Mucosa of descending colon (tissue), 3 donors: ENCODE measurements around the gene OASL. TPM values are rescaled to one million over a fixed set of nuclear protein-coding genes. Genes with fewer than 3 reads are reported as not detected.
A peak's percentile ranks its signal among the peaks of the same experiment; 100 is the strongest.

Source experiments
- ATAC-seq: fragments of 200-7000 bp; cut with Tn5 transposase; one replicate; pipeline ENCODE4 v1.9.1; 2020; ENCODE audit warnings: mild to moderate bottlenecking, moderate library complexity
- DNase-seq, 3 donors: peaks; one replicate each; pipeline ENCODE4 v3.0.0-alpha.2; 2020
- H3K36me3 ChIP-seq: fragments of 200-600 bp; one replicate; pipeline ENCODE4 v1.8.0; 2021; ENCODE audit warnings: low read depth, mild to moderate bottlenecking
- H3K4me1 ChIP-seq: fragments of 200-600 bp; one replicate; pipeline ENCODE4 v1.8.0; 2021; ENCODE audit warnings: low read depth, mild to moderate bottlenecking
- H3K4me3 ChIP-seq: fragments of 200-600 bp; one replicate; pipeline ENCODE4 v1.8.0; 2021; ENCODE audit warnings: mild to moderate bottlenecking
- H3K9me3 ChIP-seq: fragments of 200-600 bp; one replicate; pipeline ENCODE4 v1.8.0; 2021; ENCODE audit warnings: mild to moderate bottlenecking
- CTCF ChIP-seq: fragments of 200-600 bp; IDR thresholded peaks from one replicate; pipeline ENCODE4 v1.8.0; 2022; ENCODE audit warnings: antibody characterized with exemption, mild to moderate bottlenecking
- intact Hi-C, 2 donors: fragments of 100-400 bp; cut with DNase I in 1 of 2; cut with micrococcal nuclease in 1 of 2; formaldehyde crosslinking; loops; one replicate each; pipeline versions ENCODE4 v1.11.0 to v1.11.1; 2022; cut with DNase I, micrococcal nuclease
- total RNA-seq, 3 donors: library from RNA; stranded (reverse); fragmentation: NEBNext Ultra II Directional in 2 of 3; extraction: Animal tissue kit (Norgen Biotek cat#: 25700) in 2 of 3; gene quantifications; one replicate each; pipeline versions ENCODE4 v1.2.1 to v1.2.4, GENCODE V29; 2021 to 2023
- donor health status: DM: no; HTN: no; CAD: no; lungs with moderate emphysema.
- donor health status: DM: no; HTN: no; CAD: no.
- donor health status: DM: no; HTN: yes; CAD: no.

The OASL gene
- total RNA-seq, 3 donors from 2014 or later = 3.7 to 32.4 (median 10.2) TPM

DNA sequence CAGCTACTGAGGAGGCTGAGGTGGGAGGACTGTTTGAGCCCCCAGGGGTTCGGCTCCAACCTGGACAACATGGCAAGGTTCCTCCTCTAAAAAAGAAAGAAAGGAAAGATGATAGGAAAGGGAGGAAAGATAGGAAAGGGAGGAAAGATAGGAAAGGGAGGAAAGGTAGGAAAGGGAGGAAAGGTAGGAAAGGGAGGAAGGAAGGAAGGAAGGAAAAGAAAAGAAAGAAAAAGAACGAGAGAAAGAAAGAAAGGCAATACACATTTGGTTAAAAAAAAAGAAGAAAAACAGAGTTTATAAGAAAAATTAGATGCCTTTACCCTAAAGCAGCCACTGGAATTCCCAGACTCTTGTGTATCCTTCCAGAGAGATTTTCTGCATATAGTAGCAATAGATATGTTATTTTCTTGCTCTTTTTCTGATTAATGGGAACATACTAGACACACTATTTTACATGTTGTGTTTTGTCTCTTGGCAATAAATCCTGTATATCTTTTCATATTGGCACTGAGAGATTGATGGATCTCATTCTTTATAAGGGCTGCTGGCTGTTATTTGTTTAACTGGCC is 48.5 kb downstream of the OASL start:
- ATAC-seq (no peak), DNase-seq (no peak)
- Histone ChIP-seq H3K9me3 (no peaks in the 10 kb centered on the region), H3K4me3 (no peak overlapping the region), H3K36me3 (no peaks in the 10 kb centered on the region), H3K4me1 (no peaks in the 10 kb centered on the region)
- no peak for TF ChIP-seq CTCF
- intact Hi-C loops = no loop called here

DNA sequence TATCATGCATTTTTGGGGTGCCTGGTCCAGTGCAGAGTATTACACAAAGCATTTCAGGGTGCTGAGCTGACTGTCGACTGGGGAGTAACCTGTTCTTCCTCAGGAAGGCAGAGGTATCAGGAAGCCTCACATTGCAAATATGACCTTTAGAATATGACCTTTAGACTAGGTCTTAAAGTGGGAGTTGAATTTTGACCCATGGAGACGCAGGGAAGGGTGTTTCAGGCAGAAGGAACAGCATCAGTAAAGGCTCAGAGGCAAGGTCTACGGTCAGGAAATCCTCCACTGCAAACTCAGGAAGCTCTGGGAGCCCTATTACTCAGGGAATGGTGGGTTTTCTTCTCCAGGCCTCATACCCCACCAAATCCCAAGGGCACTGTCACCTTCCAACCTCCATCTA is 49.4 kb downstream of the OASL start:
- Histone ChIP-seq H3K36me3 (no peaks in the 10 kb centered on the region), H3K4me3 (no peak overlapping the region), H3K4me1 (peaks cover 5% of the 10 kb centered on the region), H3K9me3 (no peaks in the 10 kb centered on the region)
- no peak for ATAC-seq
- intact Hi-C loops = no loop called here
- TF ChIP-seq CTCF = no peak
- no peak for DNase-seq

DNA sequence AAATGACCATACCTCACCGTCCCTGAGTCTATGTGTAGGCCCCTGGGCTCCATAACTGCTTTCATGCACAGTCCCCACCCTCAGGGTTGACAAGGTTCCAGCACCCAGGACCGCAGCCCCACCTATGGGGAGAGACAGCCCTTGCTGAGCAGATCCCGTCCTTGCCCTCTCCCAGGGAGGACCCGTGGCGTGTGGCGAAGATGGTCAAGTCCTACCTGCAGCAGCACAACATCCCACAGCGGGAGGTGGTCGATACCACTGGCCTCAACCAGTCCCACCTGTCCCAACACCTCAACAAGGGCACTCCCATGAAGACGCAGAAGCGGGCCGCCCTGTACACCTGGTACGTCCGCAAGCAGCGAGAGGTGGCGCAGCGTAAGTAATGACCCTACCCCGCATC is 50.4 kb downstream of the OASL start:
- ATAC-seq (no peak), DNase-seq (no peak)
- intact Hi-C loops = no loop called here
- H3K9me3 ChIP-seq = no peaks in the 10 kb centered on the region
- TF ChIP-seq CTCF = no peak
- H3K36me3 ChIP-seq = no peaks in the 10 kb centered on the region
- H3K4me1 ChIP-seq = peaks cover 5% of the 10 kb centered on the region
- no peak overlapping the region for H3K4me3 ChIP-seq

DNA sequence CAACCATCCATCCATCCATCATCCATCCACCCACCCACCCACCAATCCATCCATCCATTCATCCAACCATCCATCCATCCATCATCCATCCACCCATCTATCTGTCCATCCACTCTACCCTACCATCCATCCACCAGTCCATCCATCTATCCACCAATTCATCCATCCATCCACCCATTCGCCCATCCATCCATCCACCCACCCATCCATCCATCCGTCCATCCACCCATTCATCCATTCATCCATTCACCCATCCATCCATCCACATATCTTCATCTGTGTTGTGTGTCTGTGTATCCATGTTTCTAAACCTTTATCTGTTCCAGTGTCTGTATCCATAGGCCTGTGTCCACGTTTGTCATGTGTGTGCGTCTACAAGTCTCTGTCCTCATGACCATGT is 50.8 kb downstream of the OASL start:
- no peak for DNase-seq
- intact Hi-C loops = no loop called here
- no peak overlapping the region for H3K4me3 ChIP-seq
- no peaks in the 10 kb centered on the region for H3K9me3 ChIP-seq
- TF ChIP-seq CTCF = no peak
- ATAC-seq = no peak
- H3K4me1 ChIP-seq = peaks cover 5% of the 10 kb centered on the region
- H3K36me3 ChIP-seq = no peaks in the 10 kb centered on the region

DNA sequence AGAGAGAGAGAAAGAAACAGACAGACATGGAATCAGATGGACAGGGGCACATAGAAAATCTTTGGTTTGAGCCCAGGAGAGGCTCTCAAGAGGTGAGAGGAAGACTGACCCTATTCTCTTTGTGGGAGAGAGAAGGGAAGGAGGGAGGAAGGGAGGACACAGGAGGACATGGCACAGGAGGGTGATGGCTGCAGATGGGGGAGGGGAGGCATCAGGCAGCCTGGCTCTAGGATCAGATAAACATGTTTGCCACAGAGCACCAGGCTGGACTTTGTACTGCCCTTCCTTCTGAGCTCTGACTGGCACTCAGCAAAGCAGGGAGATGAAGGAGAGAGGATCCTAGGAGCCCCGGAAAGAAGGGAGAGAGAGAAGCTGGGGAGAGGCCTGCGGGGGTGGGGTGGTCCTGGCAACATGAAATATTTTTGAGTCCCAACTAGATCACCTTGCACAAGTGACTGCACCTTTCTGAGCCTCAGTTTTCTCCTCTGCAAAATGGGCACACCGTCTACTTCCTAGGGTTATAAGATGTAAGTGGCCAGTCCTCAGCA is 54.6 kb downstream of the OASL start:
- Histone ChIP-seq H3K4me1 (peaks cover 5% of the 10 kb centered on the region), H3K36me3 (no peaks in the 10 kb centered on the region), H3K4me3 (no peak overlapping the region), H3K9me3 (no peaks in the 10 kb centered on the region)
- ATAC-seq (peak; percentile 75), DNase-seq (peak; percentile 75 to 88 (median 79))
- TF ChIP-seq CTCF = no peak
- intact Hi-C loops = no loop called here

DNA sequence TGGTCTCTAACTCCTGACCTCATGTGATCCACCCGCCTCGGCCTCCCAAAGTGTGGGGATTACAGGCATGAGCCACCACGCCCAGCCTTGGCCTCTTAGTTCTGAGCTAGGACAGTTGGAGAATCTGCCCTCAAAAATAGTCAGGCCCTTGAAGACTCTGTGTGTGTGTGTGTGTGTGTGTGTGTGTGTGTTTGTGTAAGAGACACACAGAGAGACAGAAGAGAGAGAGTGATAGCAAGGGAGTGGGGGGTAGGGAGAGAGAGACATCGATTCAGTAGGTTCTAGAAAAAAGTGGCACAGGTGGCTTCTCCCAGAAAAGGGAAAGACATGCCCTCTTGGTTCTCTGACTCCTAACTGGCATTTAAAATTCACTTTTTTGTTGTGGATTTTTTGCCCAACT is 55.3 kb downstream of the OASL start:
- no peaks in the 10 kb centered on the region for H3K36me3 ChIP-seq
- DNase-seq = peak in 2 of 3 donors; percentile 30 to 43
- intact Hi-C loops = no loop called here
- no peak for TF ChIP-seq CTCF
- ATAC-seq = no peak
- H3K4me1 ChIP-seq = peaks cover 5% of the 10 kb centered on the region
- H3K4me3 ChIP-seq = no peak overlapping the region
- no peaks in the 10 kb centered on the region for H3K9me3 ChIP-seq
